ENCODE measurements around the gene CCHCR1.
"Not testable (repeated sequence)": the region's sequence is repeated elsewhere in the genome, so short reads cannot be mapped to it uniquely, and the experiment has no call there.

The CCHCR1 gene

GRCh38 chr6:31183287-31183686 is 25.7 kb upstream of the CCHCR1 start:
- DNase-seq: not testable (repeated sequence)

GRCh38 chr6:31180500-31180899 is 22.9 kb upstream of the CCHCR1 start:
- peak; percentile 84 for DNase-seq

GRCh38 chr6:31179896-31180295 is 22.3 kb upstream of the CCHCR1 start:
- no peak for DNase-seq

DNA sequence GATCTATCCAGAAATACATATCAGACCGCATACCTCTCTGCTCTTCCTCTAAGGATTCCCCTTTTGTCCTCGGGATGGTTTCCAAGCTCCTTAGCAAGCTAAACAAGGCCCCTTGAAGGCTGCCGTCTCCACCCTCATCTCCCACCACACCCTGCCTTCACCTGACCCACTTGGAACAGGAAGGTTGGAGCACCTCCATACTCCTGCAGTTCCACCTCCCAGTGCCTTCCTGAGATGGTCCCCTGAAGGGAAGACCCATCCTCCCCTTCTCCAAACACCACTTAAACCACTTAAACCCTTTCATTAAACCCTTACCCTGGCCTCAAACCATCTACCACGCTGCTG is 21.4 kb upstream of the CCHCR1 start:
- DNase-seq: no peak

- peak; percentile 67 for DNase-seq
These were observed 20.8 kb upstream of the CCHCR1 start for GRCh38 chr6:31178143-31179041.

DNA sequence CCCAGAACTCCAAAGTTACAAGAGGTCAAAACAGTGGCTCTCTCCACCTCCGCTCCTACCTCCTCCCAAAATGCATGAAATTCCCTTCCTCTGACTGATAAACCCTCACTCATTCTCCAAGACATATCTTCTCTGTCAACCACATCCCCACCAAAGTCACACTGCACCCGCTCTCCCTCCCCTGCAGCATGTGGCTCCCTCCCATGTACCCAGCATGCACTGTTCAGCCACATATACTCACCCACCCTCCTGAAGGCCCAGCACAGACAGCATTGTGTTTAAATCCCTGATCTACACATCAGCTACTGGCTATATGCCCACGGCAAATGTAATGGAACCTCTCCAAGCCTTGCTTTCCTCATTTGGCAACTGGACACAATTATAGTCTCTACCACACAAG is 18.4 kb upstream of the CCHCR1 start:
- DNase-seq: no peak

- DNase-seq: no peak
These were observed 16.8 kb upstream of the CCHCR1 start for GRCh38 chr6:31174378-31174777.

GRCh38 chr6:31173406-31173805 is 15.8 kb upstream of the CCHCR1 start:
- no peak for DNase-seq

GRCh38 chr6:31172973-31173384 is 15.4 kb upstream of the CCHCR1 start:
- DNase-seq: no peak

DNA sequence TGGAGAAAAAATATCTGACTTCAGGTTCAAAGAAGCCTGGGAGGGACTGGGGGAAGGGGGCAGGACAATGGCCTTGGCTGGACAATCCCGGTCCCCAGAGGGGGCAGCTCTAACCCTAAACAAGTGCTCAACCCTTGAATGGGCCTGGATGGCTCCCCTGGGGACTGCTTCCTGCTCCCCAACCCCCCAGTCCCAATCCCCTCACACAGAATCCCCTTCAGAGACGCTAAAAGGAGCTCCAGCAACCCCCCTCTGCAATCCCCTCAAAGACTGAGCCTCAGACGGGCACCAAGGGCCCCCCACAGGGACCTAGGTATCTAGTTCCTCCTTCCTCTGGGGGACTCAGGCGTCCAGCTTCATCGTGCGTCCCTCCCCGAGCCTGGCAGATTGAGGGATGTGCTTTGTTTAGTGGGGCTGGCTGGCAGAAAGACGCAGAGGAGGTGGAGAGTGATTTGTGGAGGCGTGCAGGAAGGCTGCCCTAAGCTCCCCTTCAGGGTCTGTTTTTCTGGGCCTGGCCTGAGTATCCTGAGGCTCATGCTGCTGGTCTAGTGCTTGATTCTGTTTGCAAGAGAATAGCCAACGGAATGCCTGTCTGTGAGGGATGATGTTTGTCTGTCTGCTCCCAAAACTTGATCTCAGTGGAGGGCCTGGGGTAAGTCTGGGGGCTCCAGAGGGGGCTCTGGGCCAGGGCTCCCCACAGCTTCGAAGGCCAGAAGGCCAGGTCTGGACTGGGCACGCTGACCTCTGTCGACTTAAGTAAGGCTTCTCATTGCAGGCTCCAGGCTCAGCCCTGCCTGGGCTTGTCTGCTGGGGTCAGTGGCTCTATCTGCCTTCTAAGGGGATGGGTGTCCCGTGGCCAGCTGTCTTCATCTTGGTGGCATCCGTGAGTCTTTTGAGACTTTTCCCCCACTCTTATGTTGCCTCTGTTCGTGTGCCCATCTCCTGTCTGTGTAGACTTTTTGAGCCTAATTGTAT is 14.6 kb upstream of the CCHCR1 start:
- no peak for DNase-seq

DNA sequence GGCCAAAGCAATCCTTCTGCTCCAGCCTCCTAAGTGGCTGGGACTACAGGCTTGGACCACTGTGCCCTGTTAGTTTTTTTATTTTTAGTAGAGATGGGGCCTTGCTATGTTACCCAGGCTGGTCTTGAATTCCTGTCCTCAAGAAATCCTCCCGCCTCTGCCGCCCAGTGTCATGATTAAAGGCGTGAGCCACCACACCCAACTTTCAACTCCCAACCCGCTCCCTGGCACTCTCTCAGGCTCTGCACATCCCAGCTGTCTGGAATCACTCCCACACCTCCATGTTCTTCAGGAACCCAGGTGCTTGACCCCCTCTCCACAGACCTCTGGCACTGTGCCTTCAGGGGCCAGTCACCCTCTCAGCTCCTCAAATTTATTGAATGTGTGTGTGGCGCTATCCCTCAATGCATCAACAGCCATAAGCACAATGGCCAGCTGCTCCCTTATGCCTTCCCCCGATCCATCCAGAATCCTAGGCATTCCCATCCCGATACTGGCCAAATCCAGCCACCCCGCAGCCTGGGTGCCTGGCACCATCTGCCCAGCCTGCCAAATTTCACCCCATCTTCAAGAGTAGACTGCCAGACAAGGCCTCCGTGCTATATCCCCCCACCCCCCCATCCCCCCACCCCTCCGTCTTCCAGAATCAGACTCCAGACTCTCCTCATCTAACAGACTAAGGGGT is 13.5 kb upstream of the CCHCR1 start:
- DNase-seq: no peak

GRCh38 chr6:31170600-31170881 is 12.9 kb upstream of the CCHCR1 start, which contains the start of gene POU5F1:
Gene POU5F1 (minus strand): TSS chr6:31170682. CDS start chr6:31170620, 62 bp downstream.
- no peak for DNase-seq

DNA sequence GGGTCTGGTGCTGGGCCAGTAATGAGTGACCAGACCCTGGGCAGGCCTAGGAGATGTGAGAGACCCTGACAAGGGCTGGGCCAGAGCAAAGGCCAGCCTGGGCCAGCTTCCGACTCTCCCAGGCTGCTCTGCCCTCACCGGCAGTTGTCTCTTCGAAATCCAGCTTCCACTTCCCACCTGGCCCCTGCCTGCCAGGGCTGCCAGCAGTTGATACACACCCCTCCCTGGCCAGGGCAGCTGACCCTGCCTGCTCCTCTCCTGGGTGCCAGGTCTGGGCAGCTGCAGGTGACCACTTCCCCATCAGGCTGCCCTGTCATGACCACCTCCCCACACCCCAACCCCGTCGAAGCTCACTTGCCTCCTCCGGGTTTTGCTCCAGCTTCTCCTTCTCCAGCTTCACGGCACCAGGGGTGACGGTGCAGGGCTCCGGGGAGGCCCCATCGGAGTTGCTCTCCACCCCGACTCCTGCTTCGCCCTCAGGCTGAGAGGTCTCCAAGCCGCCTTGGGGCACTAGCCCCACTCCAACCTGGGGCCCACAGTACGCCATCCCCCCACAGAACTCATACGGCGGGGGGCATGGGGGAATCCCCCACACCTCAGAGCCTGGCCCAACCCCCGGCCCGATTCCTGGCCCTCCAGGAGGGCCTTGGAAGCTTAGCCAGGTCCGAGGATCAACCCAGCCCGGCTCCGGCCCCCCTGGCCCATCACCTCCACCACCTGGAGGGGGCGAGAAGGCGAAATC is 12.4 kb upstream of the CCHCR1 start:
- DNase-seq: not testable (repeated sequence)

GRCh38 chr6:31169123-31169857 is 11.7 kb upstream of the CCHCR1 start:
- no peak for DNase-seq

- DNase-seq: no peak
These were observed 11.0 kb upstream of the CCHCR1 start for GRCh38 chr6:31168606-31169005.

DNA sequence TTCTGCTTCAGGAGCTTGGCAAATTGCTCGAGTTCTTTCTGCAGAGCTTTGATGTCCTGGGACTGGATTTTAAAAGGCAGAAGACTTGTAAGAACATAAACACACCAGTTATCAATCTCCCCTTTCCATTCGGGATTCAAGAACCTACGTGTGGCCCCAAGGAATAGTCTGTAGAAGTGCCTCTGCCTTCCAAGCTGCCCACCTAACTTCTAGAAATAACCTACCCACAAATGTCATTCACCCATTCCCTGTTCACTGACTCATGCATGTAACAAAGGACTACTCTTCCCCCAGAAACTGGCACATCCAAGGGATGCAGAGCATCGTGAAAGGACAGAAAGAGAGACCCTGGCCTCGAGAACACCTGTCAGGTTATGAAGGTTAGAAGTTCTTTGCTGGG is 8.4 kb upstream of the CCHCR1 start:
- DNase-seq: no peak

DNA sequence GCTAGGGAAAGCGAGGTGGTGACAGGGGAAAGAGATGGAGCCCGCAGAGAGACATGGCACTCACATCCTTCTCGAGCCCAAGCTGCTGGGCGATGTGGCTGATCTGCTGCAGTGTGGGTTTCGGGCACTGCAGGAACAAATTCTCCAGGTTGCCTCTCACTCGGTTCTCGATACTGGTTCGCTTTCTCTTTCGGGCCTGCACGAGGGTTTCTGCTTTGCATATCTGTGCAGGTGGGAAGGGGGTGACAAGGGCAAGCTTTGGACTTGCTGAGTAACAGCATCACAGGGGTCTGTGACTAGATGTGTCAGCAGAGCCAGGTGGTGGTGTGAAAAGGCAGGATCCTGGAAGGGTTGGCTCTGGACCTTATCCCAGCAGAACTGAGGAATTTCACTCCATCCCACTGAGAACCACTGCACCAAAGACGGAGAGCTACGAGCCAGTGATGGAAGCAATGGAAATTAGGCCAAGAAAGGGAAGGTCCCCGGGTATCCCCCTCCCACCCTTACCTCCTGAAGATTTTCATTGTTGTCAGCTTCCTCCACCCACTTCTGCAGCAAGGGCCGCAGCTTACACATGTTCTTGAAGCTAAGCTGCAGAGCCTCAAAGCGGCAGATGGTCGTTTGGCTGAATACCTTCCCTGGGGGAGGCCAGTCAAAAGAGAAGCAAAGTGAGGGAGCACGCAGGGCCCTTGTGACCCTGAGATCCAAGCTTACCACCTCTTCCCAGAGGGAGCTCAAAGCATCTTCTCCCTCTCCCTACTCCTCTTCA is 7.6 kb upstream of the CCHCR1 start:
- not testable (repeated sequence) for DNase-seq

GRCh38 chr6:31164475-31165063 is 7.0 kb upstream of the CCHCR1 start:
- DNase-seq: not testable (repeated sequence)

- DNase-seq: no peak
These were observed 6.3 kb upstream of the CCHCR1 start for GRCh38 chr6:31163922-31164321.

DNA sequence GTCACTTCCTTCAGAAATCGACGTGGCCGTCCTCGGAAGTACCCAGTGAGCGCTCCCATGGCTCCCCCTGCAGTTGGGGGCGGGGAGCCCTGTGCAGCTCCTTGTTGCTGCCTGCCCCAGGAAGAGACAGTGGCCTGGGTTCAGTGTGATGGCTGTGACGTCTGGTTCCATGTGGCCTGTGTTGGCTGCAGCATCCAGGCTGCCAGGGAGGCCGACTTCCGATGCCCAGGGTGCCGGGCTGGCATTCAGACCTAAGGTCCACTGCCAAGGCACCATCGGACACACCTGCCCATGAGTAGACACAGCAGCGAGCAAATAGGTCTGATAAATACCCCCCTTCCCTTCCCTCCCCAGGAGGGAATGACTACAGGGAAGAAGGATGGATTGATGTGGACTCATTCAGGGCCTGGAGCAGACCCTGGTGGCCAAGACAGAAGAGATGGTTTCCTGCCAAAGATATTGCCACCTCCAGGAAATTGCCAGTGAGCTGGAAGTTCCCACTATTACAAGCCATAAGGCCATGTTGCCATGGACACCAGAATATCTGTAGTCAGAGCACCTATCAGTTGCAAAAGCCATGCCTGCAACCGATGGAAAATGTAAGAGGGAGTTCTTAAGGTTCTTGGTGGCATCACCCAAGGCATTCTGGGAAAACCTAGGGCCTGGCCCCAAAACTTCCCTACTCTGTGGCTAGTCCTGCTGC is 5.0 kb upstream of the CCHCR1 start:
- no peak for DNase-seq

Measured in activated CD4-positive, alpha-beta T cell treated with anti-CD3 and anti-CD28 coated beads, Interleukin-10, Interleukin-2, amounts not matched to agents 100 ng/mL and 50 ng/mL, durations not matched to agents 16 hours and 8 hours (primary cell).